Esophagus squamous epithelium (tissue), 5 donors: ENCODE data around the gene SCNN1B. TPM values are rescaled to one million over a fixed set of nuclear protein-coding genes. Genes with fewer than 3 reads are reported as not detected.

ENCODE experiments used
- DNase-seq: peaks from one replicate; lab custom pipeline; 2025; lab: John Stamatoyannopoulos, UW
- H3K27ac ChIP-seq, 4 donors: fragments of 200-600 bp; sonication (generic); one replicate each; pipeline ENCODE4 v1.5.1; 2016 to 2019; ENCODE audit warnings: mild to moderate bottlenecking in 1 of 4
- H3K27me3 ChIP-seq, 4 donors: fragments of 200-600 bp; sonication (generic); 1 replicate in 3 of 4; 2 replicates in 1 of 4; pipeline versions ENCODE4 v1.5.1 to v1.6.0; 2017 to 2021; ENCODE audit warnings: antibody characterized with exemption in 1 of 4
- H3K36me3 ChIP-seq, 3 donors: fragments of 200-600 bp; sonication (generic); one replicate each; pipeline ENCODE4 v1.5.1; 2016 to 2019
- H3K4me1 ChIP-seq, 3 donors: fragments of 200-600 bp; sonication (generic); one replicate each; pipeline ENCODE4 v1.5.1; 2017 to 2019
- H3K4me3 ChIP-seq, 4 donors: fragments of 200-600 bp; sonication (generic); 1 replicate in 3 of 4; 2 replicates in 1 of 4; pipeline ENCODE4 v1.5.1; 2016 to 2019; ENCODE audit warnings: mild to moderate bottlenecking in 2 of 4, moderate library complexity in 1 of 4
- H3K9me3 ChIP-seq, 3 donors: fragments of 200-600 bp; sonication (generic); one replicate each; pipeline ENCODE4 v1.5.1; 2016 to 2019
- POLR2A ChIP-seq, 4 donors: fragments of 450-650 bp; IDR thresholded peaks; one replicate each; pipeline ENCODE4 v1.6.1; 2017; ENCODE audit warnings: antibody characterized with exemption in 4 of 4, mild to moderate bottlenecking in 4 of 4, moderate library complexity in 3 of 4
- WGBS, 2 donors: methylation state at CpG; one replicate each; pipeline ENCODE4 v1.1.5; 2018; 5-methylcytosine and 5-hydroxymethylcytosine counted together
- intact Hi-C: fragments of 100-400 bp; cut with DNase I; formaldehyde crosslinking; loops from one replicate; pipeline ENCODE4 v1.15.0; 2022
- total RNA-seq, 4 donors: library from RNA; depleted of rRNA; stranded (reverse); fragments of >200 nt; gene quantifications; one replicate each; pipeline ENCODE4 v1.1.0, GENCODE V29; 2016
- TF ChIP-seq, protein P1 (sequence below), 6 experiments: fragments of 450-650 bp in 4 of 6; fragments of 200-600 bp in 2 of 6; sonication (generic) in 2 of 6; IDR thresholded peaks; one replicate each; pipeline ENCODE4 v1.5.1; 2016 to 2019; ENCODE audit warnings: antibody characterized with exemption in 6 of 6, mild to moderate bottlenecking in 4 of 6, moderate library complexity in 4 of 6
- donor health status: DM: yes; HTN: yes; CAD: no.

SCNN1B gene
- total RNA-seq, 4 donors from 2014 or later: 24.9 to 86.8 (median 36.2) TPM

DNA sequence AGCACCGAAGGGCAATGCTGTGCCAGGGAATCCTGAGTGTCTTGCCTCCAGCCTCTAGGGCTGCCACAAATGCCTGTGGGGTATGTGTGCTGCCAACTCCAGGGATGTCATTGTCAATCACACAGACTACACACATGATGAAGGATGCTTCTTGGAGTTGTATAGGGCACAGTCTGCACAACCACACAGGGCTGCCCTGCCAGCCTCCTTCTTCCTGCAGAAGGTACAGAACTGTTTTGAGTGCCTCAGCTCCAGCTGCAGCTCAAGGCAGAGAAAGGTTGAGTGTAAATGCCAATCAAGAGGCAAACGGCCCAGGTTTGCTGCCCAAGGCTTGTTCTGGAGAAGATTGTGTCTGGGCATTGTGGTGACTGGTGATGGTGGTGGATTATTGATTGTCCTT, 15.6 kb downstream of the SCNN1B start:
- no peak for DNase-seq

DNA sequence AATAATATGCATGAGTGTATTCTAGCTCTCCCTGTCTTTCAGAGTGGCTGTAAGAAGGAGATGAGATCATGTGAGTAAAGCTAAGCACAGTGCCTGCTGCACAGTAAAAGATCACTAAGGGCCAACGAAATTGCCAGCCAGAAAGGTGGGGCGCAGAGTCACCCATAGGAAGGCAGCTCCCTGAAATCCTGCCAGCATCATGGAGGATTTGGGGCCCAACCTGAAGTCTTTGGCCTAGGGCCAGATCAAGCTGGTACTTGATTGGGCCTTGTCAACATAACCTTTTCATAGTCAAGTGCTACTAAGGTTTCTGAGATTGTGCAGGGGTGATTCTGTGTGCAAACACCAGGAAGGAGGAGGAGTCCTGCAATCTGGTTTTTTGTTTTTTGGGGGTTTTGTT, 16.5 kb downstream of the SCNN1B start:
- intact Hi-C loops: no loop called here
- H3K36me3 ChIP-seq: no peaks in the 10 kb centered on the region
- no peak overlapping the region for H3K4me3 ChIP-seq
- peaks cover 9 to 68% (median 18%) of the 10 kb centered on the region in 3 donors for H3K4me1 ChIP-seq
- no peaks in the 10 kb centered on the region for H3K9me3 ChIP-seq
- H3K27me3 ChIP-seq: no peaks in the 10 kb centered on the region
- no peak for DNase-seq
- 46 to 65% methylated on average over 2 of the region's 2 CpGs for WGBS, 2 donors
- TF ChIP-seq POLR2A (IDR thresholded peaks at IDR 0.05): no peak
- TF ChIP-seq, protein P1, sequence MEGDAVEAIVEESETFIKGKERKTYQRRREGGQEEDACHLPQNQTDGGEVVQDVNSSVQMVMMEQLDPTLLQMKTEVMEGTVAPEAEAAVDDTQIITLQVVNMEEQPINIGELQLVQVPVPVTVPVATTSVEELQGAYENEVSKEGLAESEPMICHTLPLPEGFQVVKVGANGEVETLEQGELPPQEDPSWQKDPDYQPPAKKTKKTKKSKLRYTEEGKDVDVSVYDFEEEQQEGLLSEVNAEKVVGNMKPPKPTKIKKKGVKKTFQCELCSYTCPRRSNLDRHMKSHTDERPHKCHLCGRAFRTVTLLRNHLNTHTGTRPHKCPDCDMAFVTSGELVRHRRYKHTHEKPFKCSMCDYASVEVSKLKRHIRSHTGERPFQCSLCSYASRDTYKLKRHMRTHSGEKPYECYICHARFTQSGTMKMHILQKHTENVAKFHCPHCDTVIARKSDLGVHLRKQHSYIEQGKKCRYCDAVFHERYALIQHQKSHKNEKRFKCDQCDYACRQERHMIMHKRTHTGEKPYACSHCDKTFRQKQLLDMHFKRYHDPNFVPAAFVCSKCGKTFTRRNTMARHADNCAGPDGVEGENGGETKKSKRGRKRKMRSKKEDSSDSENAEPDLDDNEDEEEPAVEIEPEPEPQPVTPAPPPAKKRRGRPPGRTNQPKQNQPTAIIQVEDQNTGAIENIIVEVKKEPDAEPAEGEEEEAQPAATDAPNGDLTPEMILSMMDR (IDR thresholded peaks at IDR 0.05): no peak
- peak overlapping the region in 3 of 4 donors; percentile 69 to 84 (median 72) for H3K27ac ChIP-seq

More for the DNA sequence above, 15.6 kb downstream of the SCNN1B start:
- H3K4me3 ChIP-seq: no peak overlapping the region
- TF ChIP-seq POLR2A (IDR thresholded peaks at IDR 0.05): no peak
- TF ChIP-seq, protein P1 (IDR thresholded peaks at IDR 0.05): no peak
- intact Hi-C loops: no loop called here
- no peaks in the 10 kb centered on the region for H3K27me3 ChIP-seq
- H3K27ac ChIP-seq: peak overlapping the region in 3 of 4 donors; percentile 69 to 84 (median 72)
- 10 to 50% methylated on average over 1 of the region's 2 CpGs for WGBS, 2 donors
- peaks cover 9 to 68% (median 18%) of the 10 kb centered on the region in 3 donors for H3K4me1 ChIP-seq
- H3K36me3 ChIP-seq: no peaks in the 10 kb centered on the region
- no peaks in the 10 kb centered on the region for H3K9me3 ChIP-seq

DNA sequence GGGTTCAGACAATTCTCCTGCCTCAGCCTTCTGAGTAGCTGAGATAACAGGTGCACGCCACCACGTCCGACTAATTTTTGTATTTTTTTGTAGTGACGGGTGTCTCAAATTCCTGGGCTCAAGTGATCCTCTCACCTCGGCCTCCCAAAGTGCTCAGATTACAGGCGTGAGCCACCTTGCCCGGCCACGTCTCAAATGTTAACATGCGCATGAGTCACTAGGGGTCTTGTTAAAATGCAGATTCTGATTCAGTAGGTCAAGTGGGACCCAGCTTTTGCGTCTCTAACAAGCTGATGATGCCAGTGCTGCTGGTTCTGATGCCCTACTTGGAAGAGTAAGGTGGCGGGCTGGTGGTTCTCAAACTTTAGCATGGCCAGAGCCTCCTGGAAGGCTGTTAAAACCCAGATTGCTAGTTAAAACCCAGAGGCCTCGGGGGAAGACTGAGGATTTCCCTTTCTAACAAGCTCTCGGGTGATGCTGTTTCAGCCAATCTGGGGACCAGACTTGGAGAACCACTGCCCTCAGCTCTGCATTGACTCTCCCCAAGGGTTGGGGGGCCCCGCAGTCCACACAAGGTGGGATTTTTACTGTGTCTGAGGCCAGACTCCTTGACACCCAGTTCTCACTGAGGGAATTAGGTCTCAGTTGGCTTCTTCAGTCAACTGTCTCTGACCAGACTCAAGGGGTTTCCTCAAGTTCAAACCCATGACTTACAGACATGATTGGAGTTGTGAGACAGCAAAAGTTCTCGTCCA, 17.9 kb downstream of the SCNN1B start:
- 85 to 89% methylated on average over 13 to 15 of the region's 15 CpGs for WGBS, 2 donors
- H3K36me3 ChIP-seq: peaks cover 0 to 4% (median 0%) of the 10 kb centered on the region in 3 donors
- peaks cover 9 to 71% (median 18%) of the 10 kb centered on the region in 3 donors for H3K4me1 ChIP-seq
- DNase-seq: no peak
- H3K27me3 ChIP-seq: no peaks in the 10 kb centered on the region
- no peak for TF ChIP-seq POLR2A (IDR thresholded peaks at IDR 0.05)
- TF ChIP-seq, protein P1 (IDR thresholded peaks at IDR 0.05): no peak
- intact Hi-C loops: no loop called here
- H3K27ac ChIP-seq: peak overlapping the region in 1 of 4 donors; percentile 9
- H3K4me3 ChIP-seq: no peak overlapping the region
- H3K9me3 ChIP-seq: no peaks in the 10 kb centered on the region

DNA sequence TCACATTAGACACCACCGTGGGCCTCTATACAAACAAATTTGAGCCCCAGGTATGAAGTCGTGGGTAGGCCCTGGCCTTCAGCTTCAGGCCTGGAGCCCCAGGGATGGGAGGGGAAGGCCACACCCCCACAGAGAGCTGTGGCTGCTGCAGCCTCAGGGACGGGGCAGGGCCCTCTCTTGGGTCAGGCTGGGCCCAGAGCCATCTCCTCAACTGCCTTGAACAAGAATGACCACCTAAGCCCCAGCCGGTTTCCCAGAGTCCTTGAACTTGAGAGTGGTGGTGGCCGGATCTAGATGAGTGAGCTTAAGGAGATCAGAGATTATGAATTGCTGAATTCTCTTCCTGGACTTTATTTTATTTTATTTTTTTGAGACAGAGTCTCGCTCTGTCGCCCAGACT, 18.6 kb downstream of the SCNN1B start:
- H3K9me3 ChIP-seq: no peaks in the 10 kb centered on the region
- no peak for DNase-seq
- H3K36me3 ChIP-seq: peaks cover 0 to 4% (median 0%) of the 10 kb centered on the region in 3 donors
- H3K4me3 ChIP-seq: no peak overlapping the region
- 86 to 91% methylated on average over 3 to 5 of the region's 7 CpGs for WGBS, 2 donors
- H3K27me3 ChIP-seq: no peaks in the 10 kb centered on the region
- intact Hi-C loops: no loop called here
- no peak for TF ChIP-seq POLR2A (IDR thresholded peaks at IDR 0.05)
- TF ChIP-seq, protein P1 (IDR thresholded peaks at IDR 0.05): no peak
- peaks cover 9 to 71% (median 18%) of the 10 kb centered on the region in 3 donors for H3K4me1 ChIP-seq
- H3K27ac ChIP-seq: peak overlapping the region in 1 of 4 donors; percentile 9

DNA sequence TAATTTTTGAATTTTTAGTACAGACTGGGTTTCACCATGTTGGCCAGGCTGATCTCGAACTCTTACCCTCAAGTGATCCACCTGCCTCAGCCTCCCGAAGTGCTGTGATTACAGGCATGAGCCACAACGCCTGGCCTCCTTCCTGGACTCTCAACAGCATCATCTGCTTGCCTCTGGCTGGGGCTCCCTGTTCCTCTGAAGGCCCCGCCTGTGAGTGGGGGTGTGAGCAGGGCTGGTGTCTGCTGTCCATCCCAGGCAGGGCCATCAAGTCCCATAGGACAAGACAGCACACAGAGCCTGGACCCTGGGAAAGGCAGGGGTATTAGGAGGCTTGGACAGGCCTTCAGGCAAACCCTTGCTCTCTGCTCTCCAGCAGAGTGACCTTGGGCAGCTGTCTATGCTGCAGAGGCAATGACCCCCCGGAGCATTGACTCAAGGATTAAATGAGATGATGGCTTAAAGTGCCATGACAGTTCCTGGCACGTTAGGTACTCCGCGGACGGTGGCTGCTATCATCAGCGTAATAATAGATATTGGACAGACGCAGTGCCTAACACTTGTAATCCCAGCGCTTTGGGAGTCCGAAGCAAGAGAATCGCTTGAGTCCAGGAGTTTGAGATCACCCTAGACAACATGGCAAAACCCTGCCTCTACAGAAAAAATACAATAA, 19.2 kb downstream of the SCNN1B start:
- Histone ChIP-seq H3K27ac (peak overlapping the region in 1 of 4 donors; percentile 9), H3K9me3 (no peaks in the 10 kb centered on the region), H3K4me3 (no peak overlapping the region), H3K27me3 (no peaks in the 10 kb centered on the region), H3K36me3 (peaks cover 0 to 4% (median 0%) of the 10 kb centered on the region in 3 donors), H3K4me1 (peaks cover 9 to 71% (median 18%) of the 10 kb centered on the region in 3 donors)
- intact Hi-C loops: no loop called here
- no peak for DNase-seq
- TF ChIP-seq, protein P1 (IDR thresholded peaks at IDR 0.05): no peak
- no peak for TF ChIP-seq POLR2A (IDR thresholded peaks at IDR 0.05)
- 82 to 92% methylated on average over 11 of the region's 14 CpGs for WGBS, 2 donors
